Thyroid gland (tissue), 4 donors: ENCODE measurements around the gene ELP6.

Source experiments
- CTCF ChIP-seq, 6 experiments: fragments of 200-600 bp in 3 of 6; fragments of 450-650 bp in 3 of 6; sonication (generic) in 3 of 6; IDR thresholded peaks; one replicate each; pipeline ENCODE4 v1.5.1; 2016 to 2019; ENCODE audit warnings: antibody characterized with exemption in 6 of 6, mild to moderate bottlenecking in 2 of 6, inconsistent platforms in 1 of 6, moderate library complexity in 1 of 6
- POLR2A ChIP-seq, 2 donors: fragments of 450-650 bp; IDR thresholded peaks; one replicate each; pipeline ENCODE4 v1.6.1; 2017; ENCODE audit warnings: antibody characterized with exemption in 2 of 2, mild to moderate bottlenecking in 2 of 2, moderate library complexity in 1 of 2

GRCh38 chr3:47520756-47521155, 7.2 kb upstream of the ELP6 start:
- TF ChIP-seq CTCF (IDR thresholded peaks at IDR 0.05) (no peak), POLR2A (IDR thresholded peaks at IDR 0.05) (no peak)
